Activated CD4-positive, alpha-beta T cell treated with anti-CD3 and anti-CD28 coated beads, Interleukin-2, amount 50 U/mL, for 1 hour (primary cell): ENCODE data around the gene OR9A4.
"Not testable (repeated sequence)": the region's sequence is repeated elsewhere in the genome, so short reads cannot be mapped to it uniquely, and the experiment has no call there.

Experiments
- DNase-seq: peaks from one replicate; pipeline ENCODE4 v3.0.0-alpha.2; 2020

OR9A4 gene

DNA sequence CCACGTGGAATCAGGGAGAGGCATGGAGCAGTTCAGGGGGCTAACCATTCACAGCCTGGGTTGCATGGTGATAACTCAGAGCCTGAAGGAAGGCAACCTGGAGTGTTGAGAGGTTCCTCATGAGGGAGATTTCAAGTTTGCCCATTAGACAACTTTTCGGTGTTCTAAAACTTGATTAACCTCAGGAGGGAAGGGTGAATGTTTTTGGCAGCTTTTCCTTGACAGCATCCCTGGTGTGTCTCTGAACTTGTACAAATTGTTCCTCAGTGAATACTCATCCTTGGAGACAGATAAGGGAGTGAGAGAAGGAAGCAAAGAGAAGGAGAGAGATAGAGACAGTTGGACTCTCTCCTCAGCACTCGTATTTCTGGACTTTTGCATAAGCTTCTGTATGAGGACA, at the start of gene OR9A4:
Gene OR9A4 (plus strand): TSS at position 301 of the 400 bp plus-strand sequence. CDS start 2,477 bp downstream, outside the sequence.
- DNase-seq: no peak

DNA sequence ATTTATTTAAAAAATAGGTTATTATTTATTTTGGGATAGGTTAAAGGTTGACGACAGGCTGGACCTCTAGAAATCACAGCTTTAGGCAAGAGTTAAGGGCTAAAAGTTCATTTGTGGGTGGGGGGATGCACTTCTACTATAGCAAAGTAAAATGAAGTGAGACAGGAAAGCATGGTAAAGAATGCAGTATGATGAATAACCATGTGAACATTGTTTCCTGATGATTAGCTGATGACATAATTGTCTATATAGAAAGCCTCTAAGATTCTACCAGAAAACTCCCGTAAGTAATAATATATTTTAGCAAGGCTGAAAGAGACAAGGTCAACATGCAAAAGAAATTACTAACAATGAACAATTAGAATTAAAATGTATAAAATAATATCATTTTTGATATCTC, 49.2 kb upstream of the OR9A4 start:
- no peak for DNase-seq

GRCh38 chr7:141872931-141873330, 43.3 kb upstream of the OR9A4 start:
- DNase-seq: no peak

DNA sequence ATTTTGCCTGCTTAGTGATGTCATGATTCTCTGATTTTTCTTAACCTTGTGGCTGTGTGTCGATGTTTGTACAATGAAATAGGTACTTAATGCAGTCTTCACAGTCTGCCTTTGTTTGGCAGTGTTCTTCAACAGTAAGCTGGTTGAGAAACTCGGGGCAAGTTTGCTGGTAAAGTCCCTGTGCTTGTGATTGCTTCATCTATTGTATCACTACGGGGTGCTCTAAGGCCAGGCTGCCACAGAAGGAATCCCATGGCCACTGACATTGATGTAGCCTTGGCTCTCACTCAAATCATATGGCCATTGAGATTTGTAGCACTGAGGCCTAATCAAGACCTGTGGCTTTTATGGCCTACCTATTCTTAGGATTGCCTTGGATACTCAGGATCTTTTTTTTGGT, 41.4 kb upstream of the OR9A4 start:
- DNase-seq: no peak

DNA sequence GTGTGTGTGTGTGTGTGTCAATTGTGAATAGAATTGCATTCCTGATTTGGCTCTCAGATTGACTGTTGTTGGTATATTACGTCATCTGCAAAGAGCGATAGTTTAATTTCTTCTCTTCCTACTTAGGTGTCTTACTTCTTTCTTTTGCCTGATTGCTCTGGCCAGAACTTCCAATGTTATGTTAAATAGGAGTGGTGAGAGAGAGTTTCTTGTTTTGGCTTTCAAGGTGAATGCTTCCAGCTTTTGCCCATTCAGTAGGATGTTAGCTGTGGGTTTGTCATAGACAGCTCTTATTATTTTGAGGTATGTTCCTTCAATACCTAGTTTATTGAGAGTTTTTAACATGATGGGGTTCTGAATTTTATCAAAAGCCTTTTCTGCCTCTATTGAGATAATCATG, 40.7 kb upstream of the OR9A4 start:
- no peak for DNase-seq

DNA sequence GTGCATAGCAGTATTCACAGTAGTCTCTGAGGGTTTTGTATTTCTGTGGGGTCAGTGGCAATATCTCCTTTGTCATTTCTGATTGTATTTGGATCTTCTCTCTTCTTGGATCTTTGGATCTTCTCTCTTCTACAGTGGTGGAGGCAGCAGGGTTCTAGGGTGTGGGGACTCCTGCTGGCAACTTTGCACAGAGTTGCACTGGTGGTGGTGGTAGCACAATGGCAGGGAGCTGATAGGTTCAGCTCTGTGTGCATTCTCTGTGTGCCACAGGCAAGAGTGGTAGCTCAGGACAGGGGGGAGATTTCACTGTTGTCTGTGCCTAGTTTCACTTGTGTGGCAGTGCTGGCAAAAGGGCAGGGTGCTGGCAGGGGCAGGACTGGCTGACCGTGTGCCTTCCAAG, 39.8 kb upstream of the OR9A4 start:
- no peak for DNase-seq

GRCh38 chr7:141877365-141877764, 38.8 kb upstream of the OR9A4 start:
- no peak for DNase-seq

GRCh38 chr7:141880960-141881359, 35.2 kb upstream of the OR9A4 start:
- no peak for DNase-seq

DNA sequence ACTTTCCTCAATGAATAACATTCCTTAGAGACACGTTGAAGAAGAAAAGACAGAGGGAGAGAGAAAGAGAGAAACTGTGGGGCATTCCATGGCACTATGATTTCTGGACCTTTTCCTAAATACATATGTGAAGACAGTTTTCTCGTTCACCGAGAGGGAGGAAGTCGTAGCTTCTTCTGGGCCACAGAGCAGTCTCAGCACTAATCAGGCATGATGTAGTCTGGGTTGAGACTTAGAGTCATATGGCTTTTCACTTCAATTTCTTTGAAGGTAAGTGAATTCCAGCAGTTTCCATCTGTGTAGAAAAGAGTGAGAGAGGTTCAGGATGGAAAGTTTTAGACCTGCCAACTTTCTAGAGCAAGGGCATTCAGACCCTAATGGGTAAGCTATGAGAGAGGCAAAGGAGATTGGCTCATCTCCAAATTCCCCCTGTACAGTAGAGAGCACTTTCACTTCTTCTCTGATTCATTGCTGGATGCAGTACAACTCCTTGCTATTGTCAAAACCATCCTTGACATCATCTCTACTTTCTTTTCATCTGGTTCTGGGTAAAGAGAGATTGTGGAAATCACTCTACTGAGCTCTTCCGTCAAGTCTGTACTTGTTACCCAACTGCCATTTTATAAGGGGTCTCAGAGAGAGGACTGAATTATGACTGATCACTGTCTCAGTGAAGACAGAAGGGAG, 31.5 kb upstream of the OR9A4 start:
- DNase-seq: no peak

DNA sequence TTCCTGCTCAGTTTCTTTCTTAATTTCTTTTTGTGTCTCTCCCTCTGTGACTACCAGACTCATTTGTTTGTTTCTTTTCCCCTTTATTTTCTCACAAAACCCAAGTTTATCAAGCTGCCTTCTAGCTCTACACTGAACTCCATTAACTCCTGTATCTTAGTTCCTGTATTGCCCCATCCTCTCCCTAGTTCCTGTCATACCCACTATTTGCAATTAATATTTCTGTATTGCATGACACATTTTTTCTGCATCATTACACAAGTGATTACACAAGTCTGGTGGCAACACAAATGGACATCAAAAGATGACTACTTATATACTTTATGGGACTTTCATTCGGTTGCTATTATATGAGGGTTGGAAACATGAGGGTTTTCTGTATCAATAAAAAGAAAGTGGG, 26.9 kb upstream of the OR9A4 start:
- DNase-seq: no peak

DNA sequence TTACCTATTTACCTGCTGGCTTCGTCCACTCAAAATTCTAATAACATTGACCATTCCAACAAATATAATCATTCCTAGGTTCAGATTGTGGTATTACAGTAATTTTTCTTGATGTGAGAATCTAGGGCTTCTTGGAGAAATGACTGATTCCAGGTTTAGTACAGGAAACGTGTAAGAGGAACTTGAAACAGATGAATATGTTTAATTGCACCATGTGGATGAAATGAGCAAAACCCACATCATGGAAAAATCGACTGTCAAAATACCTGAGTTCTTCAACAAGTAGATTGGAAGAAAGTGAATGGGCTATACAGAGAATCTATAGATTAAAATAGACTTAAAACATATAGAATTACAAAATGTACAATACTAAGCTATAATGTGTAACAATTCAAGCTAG, 24.9 kb upstream of the OR9A4 start:
- no peak for DNase-seq

DNA sequence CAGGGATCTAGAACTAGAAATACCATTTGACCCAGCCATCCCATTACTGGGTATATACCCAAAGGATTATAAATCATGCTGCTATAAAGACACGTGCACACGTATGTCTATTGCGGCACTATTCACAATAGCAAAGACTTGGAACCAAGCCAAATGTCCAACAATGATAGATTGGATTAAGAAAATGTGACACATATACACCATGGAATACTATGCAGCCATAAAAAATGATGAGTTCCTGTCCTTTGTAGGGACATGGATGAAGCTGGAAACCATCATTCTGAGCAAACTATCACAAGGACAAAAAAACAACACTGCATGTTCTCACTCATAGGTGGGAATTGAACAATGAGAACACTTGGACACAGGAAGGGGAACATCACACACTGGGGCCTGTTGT, 16.8 kb upstream of the OR9A4 start:
- DNase-seq: not testable (repeated sequence)

DNA sequence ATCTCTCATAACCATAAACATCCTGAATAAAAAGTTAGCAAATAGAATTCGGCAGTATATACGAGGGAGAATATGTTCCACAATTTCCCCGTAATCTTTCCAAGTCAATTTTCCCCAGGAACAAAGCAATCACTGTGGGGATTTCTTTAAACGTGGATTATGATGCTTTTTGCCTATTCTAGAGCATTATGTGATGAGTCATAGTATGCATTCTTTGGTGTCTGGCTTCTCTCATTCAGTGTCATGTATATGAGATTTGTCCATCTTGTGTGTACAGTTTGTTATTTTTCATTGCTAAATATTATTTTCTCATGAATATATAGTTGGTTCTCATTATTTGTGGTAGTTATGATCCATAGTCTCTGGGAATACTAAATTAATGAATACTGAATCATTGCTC, 9.9 kb upstream of the OR9A4 start:
- DNase-seq: no peak

GRCh38 chr7:141911391-141911790, 4.8 kb upstream of the OR9A4 start:
- no peak for DNase-seq

GRCh38 chr7:141915565-141915964, 634 bp upstream of the OR9A4 start:
- no peak for DNase-seq

DNA sequence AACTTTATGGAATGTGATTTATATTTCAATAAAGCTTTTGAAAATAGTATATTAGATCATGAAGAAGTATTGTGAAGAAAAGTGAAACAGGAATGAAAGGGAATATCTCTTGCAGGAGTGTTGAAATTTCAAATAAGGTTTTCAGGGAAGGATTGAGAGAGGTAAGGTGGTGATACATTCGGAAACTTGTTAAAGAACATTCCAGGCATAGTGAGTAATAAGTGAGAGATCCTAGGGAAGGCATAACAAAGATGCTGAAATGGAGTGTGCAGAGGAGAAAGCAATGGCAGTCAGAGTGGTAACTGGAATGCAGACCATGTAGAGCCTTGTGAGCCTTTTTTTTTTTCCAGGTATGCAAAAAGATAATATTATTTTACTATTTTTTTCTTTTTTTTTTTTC, 4.1 kb downstream of the OR9A4 start:
- DNase-seq: no peak

- DNase-seq: no peak
Measured at GRCh38 chr7:141928146-141928844, 12.1 kb downstream of the OR9A4 start.

GRCh38 chr7:141928845-141929195, 12.6 kb downstream of the OR9A4 start:
- no peak for DNase-seq

GRCh38 chr7:141930211-141930610, 14.0 kb downstream of the OR9A4 start:
- no peak for DNase-seq

- no peak for DNase-seq
Measured at GRCh38 chr7:141941075-141941474, 24.9 kb downstream of the OR9A4 start.

GRCh38 chr7:141943846-141944245, 27.6 kb downstream of the OR9A4 start:
- DNase-seq: no peak

DNA sequence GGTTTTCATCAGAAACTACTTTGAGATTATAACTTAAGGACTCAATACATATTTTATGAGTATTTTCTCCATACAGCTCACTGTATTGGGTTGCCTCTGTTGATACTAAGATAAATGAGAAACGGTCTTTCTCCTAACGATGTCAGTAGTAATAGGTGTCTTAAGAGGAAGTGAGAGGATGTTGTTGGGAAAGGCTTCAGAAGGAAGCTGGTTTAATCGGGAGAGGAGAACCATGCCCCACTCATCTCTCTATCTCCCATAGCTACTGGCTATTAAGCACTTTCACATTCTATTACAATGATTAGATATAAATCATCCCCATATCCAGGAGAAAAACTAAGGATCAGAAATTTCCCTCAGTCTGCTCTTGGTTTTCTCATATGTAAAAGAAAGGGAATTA, 28.6 kb downstream of the OR9A4 start:
- no peak for DNase-seq

GRCh38 chr7:141945356-141945755, 29.2 kb downstream of the OR9A4 start:
- DNase-seq: no peak

DNA sequence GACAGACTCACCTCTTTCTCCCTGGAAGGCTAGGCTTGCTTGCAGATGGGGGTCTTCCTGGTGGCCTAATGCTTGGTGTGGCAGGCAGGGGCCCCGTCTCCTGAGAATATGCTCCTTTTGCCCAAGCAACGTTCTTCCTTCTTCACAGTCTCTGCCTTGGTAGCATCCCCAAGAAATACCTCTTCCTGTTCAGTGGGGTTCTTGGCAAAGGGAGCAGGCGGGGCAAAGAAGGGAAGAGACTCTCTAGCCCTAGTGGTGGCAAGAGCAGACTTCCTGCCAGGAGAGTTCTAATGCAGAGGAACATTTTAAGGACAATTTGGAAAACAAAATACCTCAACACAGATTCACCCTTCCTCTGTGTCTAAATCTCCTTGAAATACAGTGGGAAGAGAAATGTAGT, 30.6 kb downstream of the OR9A4 start, which contains the start of gene CLEC5A:
Gene CLEC5A (minus strand): TSS at position 179 of the 400 bp plus-strand sequence. CDS start 682 bp downstream, outside the sequence.
- no peak for DNase-seq

- no peak for DNase-seq
Measured at GRCh38 chr7:141949021-141949420, 32.8 kb downstream of the OR9A4 start.
